ENCODE results near the gene MYRF. TPM values are rescaled to one million over a fixed set of nuclear protein-coding genes. Genes with fewer than 3 reads are reported as not detected.

MYRF gene
- total and polyA plus RNA-seq, 2 of the 4 experiments (the other 2 are of a cell fraction) = 1.6 to 10.7 TPM

GRCh38 chr11:61751384-61751783 lies 1.1 kb upstream of the MYRF start:
- no peak overlapping the region for H3K4ac ChIP-seq (ENCODE audit: low read depth, low read length)
- TF ChIP-seq BHLHE40 (IDR thresholded peaks at IDR 0.05; ENCODE audit: low read depth, low read length) (no peak), CHD1 (IDR thresholded peaks at IDR 0.05; ENCODE audit: low read depth, low read length) (no peak), MXI1 (IDR thresholded peaks at IDR 0.05; ENCODE audit: borderline replicate concordance, low read depth, low read length) (no peak), CTCF (conservative IDR thresholded peaks at IDR 0.05; ENCODE audit: low read depth, low read length) (no peak), FOS (IDR thresholded peaks at IDR 0.05; ENCODE audit: low read depth, low read length) (no peak), SMC3 (IDR thresholded peaks at IDR 0.05; ENCODE audit: low read depth, low read length) (no peak), CEBPB (IDR thresholded peaks at IDR 0.05; ENCODE audit: low read depth, low read length) (no peak), RCOR1 (IDR thresholded peaks at IDR 0.05; ENCODE audit: insufficient replicate concordance, low read length) (no peak), NFE2L2 (IDR thresholded peaks at IDR 0.05; ENCODE audit: low read depth, low read length) (no peak), ELK1 (IDR thresholded peaks at IDR 0.05; ENCODE audit: borderline replicate concordance, low read depth, low read length) (no peak)
- intact Hi-C loops (cut with micrococcal nuclease) (no loop called here), dilution Hi-C loops (cut with HindIII; ENCODE audit: low sequenced_read_pairs, unreplicated experiment) (no loop called here), in situ Hi-C loops (cut with MboI; ENCODE audit: low sequenced_read_pairs) (no loop called here)
- H3K9me1 ChIP-seq (ENCODE audit: insufficient read depth, low read length) = no peaks in the 10 kb centered on the region
- DNase-seq (no peak), ATAC-seq (ENCODE audit: low read depth) (no peak)
- H3K9me3 ChIP-seq (ENCODE audit: control insufficient read depth, insufficient read depth, low read length) = no peaks in the 10 kb centered on the region
- no peaks in the 10 kb centered on the region for H3K36me3 ChIP-seq (ENCODE audit: control insufficient read depth, insufficient read depth, low read length)
- no TSS peak for BruUV-seq (replicated peaks)
- H4K8ac ChIP-seq (ENCODE audit: low read depth in 2 of 2, low read length in 2 of 2) = no peak overlapping the region
- H2BK5ac ChIP-seq (ENCODE audit: low read depth, low read length, poor library complexity, severe bottlenecking) = no peak overlapping the region
- H3K23ac ChIP-seq (ENCODE audit: low read depth, low read length) = no peak overlapping the region
- no peak overlapping the region for H3K9ac ChIP-seq (ENCODE audit: low read depth, low read length)
- H2AK9ac ChIP-seq (replicated peaks; ENCODE audit: low read depth, low read length, poor library complexity) = peak overlapping the region; percentile 19
- no peak overlapping the region for H3K27ac ChIP-seq (ENCODE audit: insufficient read depth, low read length)
- H3K14ac ChIP-seq (replicated peaks; ENCODE audit: low read depth, low read length) = no peak overlapping the region
- H4K5ac ChIP-seq (ENCODE audit: low read depth, low read length) = no peak overlapping the region
- POLR2A ChIA-PET (ENCODE audit: unreplicated experiment) = no interaction called here
- H3K79me1 ChIP-seq (ENCODE audit: low read depth in 1 of 2, low read length in 2 of 2) = no peaks in the 10 kb centered on the region
- H4K20me1 ChIP-seq (ENCODE audit: insufficient read depth, low read length) = no peaks in the 10 kb centered on the region
- H3K4me1 ChIP-seq (ENCODE audit: control insufficient read depth, insufficient read depth, low read length) = peaks cover 11% of the 10 kb centered on the region
- H2BK20ac ChIP-seq (ENCODE audit: low read depth, low read length) = no peak overlapping the region
- H3K27me3 ChIP-seq (ENCODE audit: control insufficient read depth, insufficient read depth, low read length) = peaks cover 3% of the 10 kb centered on the region; the same call in 1 of the 2 replicates
- H2BK120ac ChIP-seq (ENCODE audit: low read depth, low read length) = no peak overlapping the region
- H2AK5ac ChIP-seq (ENCODE audit: low read depth, low read length) = no peak overlapping the region
- CTCF ChIA-PET = interaction anchor here (0.7 kb wide), 1 partner anchor 37 kb away, joined by 3 read pairs; no protein-coding TSS in a partner anchor
- H2BK15ac ChIP-seq (ENCODE audit: low read depth, low read length) = no peak overlapping the region
- no peak overlapping the region for H3K4me2 ChIP-seq (ENCODE audit: low read depth, low read length)
- no peak overlapping the region for H3K56ac ChIP-seq (ENCODE audit: extremely low read depth, insufficient read depth, low read length)
- no peak overlapping the region for H2AFZ ChIP-seq (replicated peaks; ENCODE audit: low read length, poor library complexity)
- H3K4me3 ChIP-seq (ENCODE audit: insufficient read depth, low read depth, low read length) = no peak overlapping the region
- no peak overlapping the region for H4K91ac ChIP-seq (ENCODE audit: insufficient read depth, low read depth, low read length)
- H3K18ac ChIP-seq (ENCODE audit: low read depth, low read length) = no peak overlapping the region
- WGBS, 2 experiments (ENCODE audit: extremely low coverage in 2 of 2, insufficient read length in 1 of 2) = 95% methylated on average over 4 of the region's 14 CpGs; no CpG with 5 or more reads in 1 of the 2 experiments
